T-helper 2 cell treated with Interferon-gamma antibody and Interleukin-4, amounts not matched to agents 5 μg/mL and 100 μg/mL, for 36 hours (primary cell): ENCODE results near the gene COL11A1.

Source experiments
- DNase-seq: peaks from one replicate; pipeline ENCODE4 v3.0.0; 2021; ENCODE audit warnings: low spot score
- H3K27ac Mint-ChIP-seq: one replicate; pipeline ENCODE4 v1.8.0; 2021; ENCODE audit warnings: mild to moderate bottlenecking, mixed read lengths
- H3K27me3 Mint-ChIP-seq: one replicate; pipeline ENCODE4 v1.8.0; 2021; ENCODE audit warnings: low read depth, mixed read lengths
- H3K36me3 Mint-ChIP-seq: one replicate; pipeline ENCODE4 v1.8.0; 2021; ENCODE audit warnings: low read depth, mixed read lengths
- H3K4me1 Mint-ChIP-seq: one replicate; pipeline ENCODE4 v1.8.0; 2021; ENCODE audit warnings: low read depth, mixed read lengths
- H3K4me3 Mint-ChIP-seq: one replicate; pipeline ENCODE4 v1.8.0; 2022; ENCODE audit warnings: mild to moderate bottlenecking, moderate library complexity, mixed read lengths
- H3K9me3 Mint-ChIP-seq: one replicate; pipeline ENCODE4 v1.8.0; 2021; ENCODE audit warnings: mixed read lengths

COL11A1 gene

GRCh38 chr1:102919659-102920058, 188.7 kb downstream of the COL11A1 start:
- Mint-ChIP-seq H3K9me3 (no peaks in the 10 kb centered on the region), H3K36me3 (no peaks in the 10 kb centered on the region), H3K4me3 (no peak overlapping the region), H3K27ac (no peak overlapping the region), H3K27me3 (no peaks in the 10 kb centered on the region), H3K4me1 (no peaks in the 10 kb centered on the region)
- DNase-seq, result no peak

- no peaks in the 10 kb centered on the region for H3K9me3 Mint-ChIP-seq
- H3K27me3 Mint-ChIP-seq, result no peaks in the 10 kb centered on the region
- H3K36me3 Mint-ChIP-seq, result no peaks in the 10 kb centered on the region
- H3K4me1 Mint-ChIP-seq, result no peaks in the 10 kb centered on the region
- no peak overlapping the region for H3K4me3 Mint-ChIP-seq
- no peak for DNase-seq
- H3K27ac Mint-ChIP-seq, result no peak overlapping the region
Observed at GRCh38 chr1:102901996-102902395, 206.3 kb downstream of the COL11A1 start.

GRCh38 chr1:102899935-102900334, 208.4 kb downstream of the COL11A1 start:
- DNase-seq, result no peak
- no peaks in the 10 kb centered on the region for H3K9me3 Mint-ChIP-seq
- no peak overlapping the region for H3K27ac Mint-ChIP-seq
- H3K27me3 Mint-ChIP-seq, result no peaks in the 10 kb centered on the region
- H3K36me3 Mint-ChIP-seq, result no peaks in the 10 kb centered on the region
- H3K4me1 Mint-ChIP-seq, result no peaks in the 10 kb centered on the region
- no peak overlapping the region for H3K4me3 Mint-ChIP-seq

GRCh38 chr1:102897557-102897956, 210.8 kb downstream of the COL11A1 start:
- DNase-seq, result no peak
- H3K9me3 Mint-ChIP-seq, result no peaks in the 10 kb centered on the region
- no peaks in the 10 kb centered on the region for H3K27me3 Mint-ChIP-seq
- no peak overlapping the region for H3K4me3 Mint-ChIP-seq
- H3K27ac Mint-ChIP-seq, result no peak overlapping the region
- H3K36me3 Mint-ChIP-seq, result no peaks in the 10 kb centered on the region
- no peaks in the 10 kb centered on the region for H3K4me1 Mint-ChIP-seq

DNA sequence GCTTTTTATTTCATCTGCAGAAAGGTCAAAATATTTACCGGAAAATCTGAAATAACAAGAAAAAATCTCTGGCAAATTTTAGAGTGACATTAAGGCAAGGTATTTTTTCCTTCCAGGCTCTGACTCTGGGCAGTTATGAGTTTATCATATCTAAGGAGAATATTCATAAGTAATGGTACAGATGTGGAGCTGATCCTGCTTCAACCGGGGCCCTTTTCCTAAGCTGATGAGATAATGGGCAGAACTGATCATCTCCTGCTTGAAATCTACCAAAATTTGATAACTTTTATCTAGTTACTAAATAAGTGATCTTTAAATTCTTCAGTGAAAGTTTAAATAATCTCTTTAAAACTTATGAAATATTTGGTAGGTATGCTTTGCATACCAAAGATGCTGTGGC, 211.6 kb downstream of the COL11A1 start:
- Mint-ChIP-seq H3K27me3 (no peaks in the 10 kb centered on the region), H3K4me1 (no peaks in the 10 kb centered on the region)

DNA sequence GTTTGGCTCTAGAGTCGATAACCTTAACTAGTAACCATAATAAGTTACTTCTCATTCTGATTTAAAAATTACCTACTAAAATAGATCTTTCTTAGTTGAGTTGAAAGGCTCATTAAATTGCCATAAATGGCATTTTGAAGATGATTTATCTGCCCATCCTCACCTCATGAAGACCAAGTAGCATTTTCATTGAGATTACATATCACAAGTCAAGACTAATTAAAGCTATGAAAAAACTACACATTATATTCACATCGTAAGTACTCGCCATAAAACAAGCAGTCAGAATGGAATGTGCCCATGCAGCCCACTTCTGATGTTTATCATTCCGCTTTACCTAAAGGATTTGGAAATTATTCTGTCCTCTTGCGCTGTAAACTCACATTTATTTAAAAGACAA, 212.0 kb downstream of the COL11A1 start:
- Mint-ChIP-seq H3K36me3 (no peaks in the 10 kb centered on the region), H3K27me3 (no peaks in the 10 kb centered on the region), H3K4me1 (no peaks in the 10 kb centered on the region), H3K4me3 (no peak overlapping the region), H3K27ac (no peak overlapping the region), H3K9me3 (no peaks in the 10 kb centered on the region)
- DNase-seq, result no peak

More for the DNA sequence above, 211.6 kb downstream of the COL11A1 start:
- Mint-ChIP-seq H3K4me3 (no peak overlapping the region), H3K36me3 (no peaks in the 10 kb centered on the region), H3K9me3 (no peaks in the 10 kb centered on the region), H3K27ac (no peak overlapping the region)
- no peak for DNase-seq

- Mint-ChIP-seq H3K4me3 (no peak overlapping the region), H3K27ac (no peak overlapping the region), H3K36me3 (no peaks in the 10 kb centered on the region), H3K9me3 (no peaks in the 10 kb centered on the region), H3K4me1 (no peaks in the 10 kb centered on the region), H3K27me3 (no peaks in the 10 kb centered on the region)
- no peak for DNase-seq
Observed at GRCh38 chr1:102891868-102892625, 216.3 kb downstream of the COL11A1 start.

DNA sequence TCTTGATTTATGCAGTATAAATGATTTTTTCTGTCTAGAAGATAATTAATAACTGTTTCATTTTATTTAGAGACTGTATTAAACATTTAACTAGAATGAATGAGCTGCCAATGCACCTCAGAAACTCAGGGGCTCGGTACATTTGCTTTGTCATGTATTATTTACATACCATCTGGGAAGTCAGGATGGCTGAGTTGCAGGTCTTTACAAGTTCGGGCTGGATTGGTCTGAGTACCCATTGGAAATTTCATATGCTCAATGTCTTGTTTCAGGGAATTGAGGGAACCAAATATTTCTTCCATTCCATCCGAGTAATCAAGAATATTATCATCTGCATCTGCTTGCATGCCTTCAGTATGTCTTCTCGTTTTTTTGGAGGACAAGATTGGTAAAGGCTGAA, 221.7 kb downstream of the COL11A1 start:
- no peak overlapping the region for H3K4me3 Mint-ChIP-seq
- no peaks in the 10 kb centered on the region for H3K36me3 Mint-ChIP-seq
- H3K27ac Mint-ChIP-seq, result no peak overlapping the region
- no peaks in the 10 kb centered on the region for H3K9me3 Mint-ChIP-seq
- no peaks in the 10 kb centered on the region for H3K27me3 Mint-ChIP-seq
- no peak for DNase-seq
- H3K4me1 Mint-ChIP-seq, result no peaks in the 10 kb centered on the region

GRCh38 chr1:102884238-102884637, 224.1 kb downstream of the COL11A1 start:
- no peak for DNase-seq
- no peaks in the 10 kb centered on the region for H3K27me3 Mint-ChIP-seq
- no peaks in the 10 kb centered on the region for H3K9me3 Mint-ChIP-seq
- H3K4me3 Mint-ChIP-seq, result no peak overlapping the region
- no peak overlapping the region for H3K27ac Mint-ChIP-seq
- H3K4me1 Mint-ChIP-seq, result no peaks in the 10 kb centered on the region
- no peaks in the 10 kb centered on the region for H3K36me3 Mint-ChIP-seq

DNA sequence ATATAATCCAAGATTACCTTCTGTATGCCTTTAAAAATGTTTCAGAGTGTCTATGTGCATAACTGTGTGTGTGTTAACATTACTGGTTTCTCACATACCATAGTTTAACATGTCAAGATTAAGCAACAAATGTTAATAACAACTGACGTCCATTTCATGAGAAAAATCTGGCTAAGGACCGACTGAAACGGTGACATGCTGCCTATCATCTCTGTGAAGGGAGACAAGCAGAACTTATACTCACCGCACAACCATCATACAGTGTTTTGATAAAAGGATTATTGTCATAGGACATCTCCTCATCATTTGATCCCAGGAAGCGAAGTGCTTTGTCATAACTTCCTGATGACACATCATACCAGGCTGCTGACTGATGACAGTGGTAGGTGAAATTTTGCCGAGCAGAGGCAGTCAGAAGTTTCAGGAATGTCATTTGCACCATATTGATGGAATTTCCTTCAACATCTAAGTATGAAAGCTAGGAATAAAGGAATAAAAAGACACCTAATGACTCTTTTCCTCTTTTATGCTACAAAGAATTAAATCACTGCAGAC, 228.8 kb downstream of the COL11A1 start:
- Mint-ChIP-seq H3K27ac (no peak overlapping the region), H3K9me3 (no peaks in the 10 kb centered on the region), H3K4me3 (no peak overlapping the region), H3K27me3 (no peaks in the 10 kb centered on the region), H3K36me3 (no peaks in the 10 kb centered on the region), H3K4me1 (no peaks in the 10 kb centered on the region)
- no peak for DNase-seq

DNA sequence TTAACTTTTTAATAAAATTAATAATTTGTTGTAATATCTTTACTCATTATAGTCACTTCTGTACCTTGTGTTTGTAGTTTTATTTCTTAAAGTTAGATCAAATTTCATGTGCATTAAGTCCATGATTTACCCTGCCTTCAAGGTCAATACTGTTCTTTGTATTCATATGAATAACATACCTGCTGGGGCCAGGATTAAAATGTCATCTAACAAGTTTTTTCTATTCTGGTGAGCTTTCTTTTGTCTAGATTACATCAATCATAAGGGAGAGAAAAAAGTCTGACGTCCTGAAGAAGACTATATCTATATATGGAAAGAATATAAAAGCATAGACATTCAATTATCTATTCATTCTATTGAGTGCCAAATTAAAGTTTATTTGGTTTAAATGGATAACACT, 232.6 kb downstream of the COL11A1 start:
- no peaks in the 10 kb centered on the region for H3K4me1 Mint-ChIP-seq
- no peaks in the 10 kb centered on the region for H3K9me3 Mint-ChIP-seq
- H3K27me3 Mint-ChIP-seq, result no peaks in the 10 kb centered on the region
- no peak overlapping the region for H3K27ac Mint-ChIP-seq
- DNase-seq, result no peak
- H3K4me3 Mint-ChIP-seq, result no peak overlapping the region
- no peaks in the 10 kb centered on the region for H3K36me3 Mint-ChIP-seq

DNA sequence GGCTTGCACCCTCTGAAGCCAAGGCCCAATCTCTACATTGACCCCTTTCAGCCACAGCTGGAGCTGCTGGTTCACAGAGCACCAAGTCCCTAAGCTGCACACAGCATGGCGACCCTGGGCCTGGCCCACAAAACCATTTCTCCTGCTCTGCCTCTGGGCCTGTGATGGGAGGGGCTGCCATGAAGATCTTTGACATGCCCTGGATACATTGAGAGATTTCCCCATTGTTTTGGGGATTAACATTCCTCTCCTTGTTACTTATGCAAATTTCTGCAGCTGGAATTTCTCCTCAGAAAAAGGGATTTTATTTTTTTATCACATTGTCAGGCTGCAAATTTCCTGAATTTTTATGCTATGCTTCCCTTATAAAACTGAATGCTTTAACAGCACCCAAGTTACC, 235.8 kb downstream of the COL11A1 start:
- Mint-ChIP-seq H3K9me3 (peaks cover 8% of the 10 kb centered on the region), H3K27ac (no peak overlapping the region)

DNA sequence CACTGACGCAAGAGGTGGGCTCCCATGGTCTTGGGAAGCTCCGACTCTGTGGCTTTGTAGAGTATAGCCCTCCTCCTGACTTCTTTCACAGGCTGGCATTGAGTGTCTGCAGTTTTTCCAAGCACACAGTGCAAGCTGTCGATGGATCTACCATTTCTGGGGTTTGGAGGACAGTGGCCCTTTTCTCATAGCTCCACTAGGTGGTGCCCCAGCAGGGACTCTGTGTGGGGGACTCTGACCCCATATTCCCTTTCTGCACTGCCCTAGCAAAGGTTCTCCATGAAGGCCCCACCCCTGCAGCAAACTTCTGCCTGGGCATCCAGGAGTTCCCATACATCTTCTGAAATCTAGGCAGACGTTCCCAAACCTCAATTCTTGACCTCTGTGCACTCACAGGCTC, 236.2 kb downstream of the COL11A1 start:
- no peaks in the 10 kb centered on the region for H3K36me3 Mint-ChIP-seq
- H3K9me3 Mint-ChIP-seq, result peaks cover 8% of the 10 kb centered on the region
- H3K27me3 Mint-ChIP-seq, result no peaks in the 10 kb centered on the region
- no peak for DNase-seq
- H3K4me3 Mint-ChIP-seq, result no peak overlapping the region
- H3K4me1 Mint-ChIP-seq, result no peaks in the 10 kb centered on the region
- no peak overlapping the region for H3K27ac Mint-ChIP-seq

More for the DNA sequence above, 235.8 kb downstream of the COL11A1 start:
- Mint-ChIP-seq H3K27me3 (no peaks in the 10 kb centered on the region), H3K4me3 (no peak overlapping the region), H3K36me3 (no peaks in the 10 kb centered on the region), H3K4me1 (no peaks in the 10 kb centered on the region)
- no peak for DNase-seq

DNA sequence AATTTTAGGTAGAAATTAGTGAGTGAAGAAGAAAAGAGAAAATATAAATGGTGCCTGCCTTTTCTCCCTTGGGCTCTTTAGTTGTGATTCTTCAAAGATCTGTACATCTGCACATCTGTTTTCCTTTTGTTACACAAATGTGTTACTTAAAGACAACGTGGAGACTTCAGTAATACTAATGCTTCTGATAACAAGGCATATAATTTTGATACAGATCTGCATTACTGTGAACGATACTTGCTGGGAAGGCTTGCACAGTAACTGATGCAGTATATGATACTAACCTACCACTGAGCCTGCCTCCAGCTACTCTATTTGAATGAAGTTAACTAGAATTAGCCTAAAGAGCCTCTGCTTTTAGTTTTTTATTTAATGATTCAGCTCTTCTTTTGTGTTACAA, 244.6 kb downstream of the COL11A1 start:
- no peak overlapping the region for H3K4me3 Mint-ChIP-seq
- no peaks in the 10 kb centered on the region for H3K27me3 Mint-ChIP-seq
- DNase-seq, result no peak
- peaks cover 19% of the 10 kb centered on the region for H3K9me3 Mint-ChIP-seq
- H3K4me1 Mint-ChIP-seq, result no peaks in the 10 kb centered on the region
- H3K36me3 Mint-ChIP-seq, result no peaks in the 10 kb centered on the region
- H3K27ac Mint-ChIP-seq, result no peak overlapping the region

DNA sequence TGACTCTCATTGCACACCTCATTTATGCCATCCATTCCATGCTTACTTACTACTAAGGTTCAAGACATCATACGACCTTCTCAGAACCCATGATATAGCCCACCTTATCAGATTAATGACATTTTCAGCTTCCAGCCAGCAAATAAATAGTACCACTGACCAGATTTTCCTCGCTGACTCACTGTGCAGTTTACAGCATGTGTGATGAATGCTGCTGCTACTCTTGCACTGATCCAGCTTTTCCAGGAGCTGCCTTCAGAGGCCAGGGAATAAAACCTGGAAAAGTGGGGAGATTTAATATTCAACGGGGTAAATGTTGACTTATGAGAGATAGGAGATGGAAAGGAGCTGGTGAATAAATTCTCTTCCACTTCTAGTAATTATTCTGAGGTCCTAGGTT, 247.1 kb downstream of the COL11A1 start:
- peaks cover 19% of the 10 kb centered on the region for H3K9me3 Mint-ChIP-seq
- DNase-seq, result no peak
- no peak overlapping the region for H3K4me3 Mint-ChIP-seq
- no peaks in the 10 kb centered on the region for H3K4me1 Mint-ChIP-seq
- H3K27me3 Mint-ChIP-seq, result no peaks in the 10 kb centered on the region
- H3K36me3 Mint-ChIP-seq, result no peaks in the 10 kb centered on the region
- H3K27ac Mint-ChIP-seq, result no peak overlapping the region
